GM20431 (cell line): Measurements from ENCODE around the gene TSGA10.
"Not testable (repeated sequence)": the region's sequence is repeated elsewhere in the genome, so short reads cannot be mapped to it uniquely, and the experiment has no call there.

Experiments used
- in situ Hi-C: fragments of 300-500 bp; cut with MseI, MboI; formaldehyde crosslinking; loops from one replicate; pipeline ENCODE4 v1.15.0; 2020; ENCODE audit warnings: low sequenced_read_pairs; ENCODE audit not compliant: unreplicated experiment

The TSGA10 gene

DNA sequence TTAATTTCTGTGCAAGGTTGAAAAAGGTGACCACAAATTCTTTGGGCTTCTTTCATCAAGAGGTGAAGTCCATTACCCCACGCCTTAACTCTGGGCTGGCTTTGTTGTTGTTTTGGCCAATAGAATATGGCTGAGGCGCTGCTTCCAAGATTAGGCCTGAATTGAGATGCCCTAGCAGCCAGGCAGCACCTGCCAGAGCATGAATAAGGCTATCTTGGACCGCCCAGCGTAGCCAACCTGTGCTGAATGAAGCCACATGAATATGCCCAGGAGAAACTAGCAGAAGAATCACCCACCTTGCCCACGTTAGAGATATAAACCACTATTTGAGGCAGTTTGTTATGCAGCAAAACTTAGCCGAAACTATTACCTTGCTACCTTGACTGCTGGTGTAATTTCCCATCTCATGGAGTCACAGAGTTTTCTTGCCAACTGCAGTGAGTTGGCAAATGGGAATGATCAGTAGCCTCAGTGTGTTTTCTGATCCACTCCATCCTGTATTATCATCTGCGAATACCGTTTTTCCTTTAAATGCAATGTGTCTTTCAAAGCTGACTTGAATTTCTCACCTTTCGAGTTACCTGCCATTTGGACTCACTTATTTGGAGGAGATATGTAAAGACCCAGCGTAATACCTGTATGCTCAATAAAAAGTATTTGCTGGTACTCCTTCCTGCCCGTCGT is 679 bp downstream of the TSGA10 start:
- in situ Hi-C loops = no loop called here

GRCh38 chr2:99152199-99152895 is 2.4 kb downstream of the TSGA10 start:
- in situ Hi-C loops = no loop called here

GRCh38 chr2:99150706-99151105 is 4.0 kb downstream of the TSGA10 start:
- in situ Hi-C loops = no loop called here

- in situ Hi-C loops = no loop called here
Measured at GRCh38 chr2:99141110-99142108, 13.3 kb downstream of the TSGA10 start, which contains the start of gene C2orf15. C2orf15 (plus strand) TSS chr2:99141707; CDS start chr2:99150559, 8,852 bp downstream.

DNA sequence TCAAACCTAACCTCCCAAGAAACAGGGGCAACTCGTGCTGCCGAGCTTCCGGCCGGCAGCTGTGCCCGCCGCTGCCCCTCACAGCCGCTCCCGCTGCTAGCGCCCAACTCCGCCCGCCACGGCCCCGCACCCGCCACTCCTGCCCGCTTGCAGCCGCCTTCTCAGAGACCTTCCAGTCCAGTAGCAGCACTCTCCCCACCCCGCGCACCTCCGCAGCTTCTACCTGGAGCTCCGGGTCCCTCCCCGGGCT is 14.0 kb downstream of the TSGA10 start:
- in situ Hi-C loops = no loop called here

- in situ Hi-C loops = no loop called here
Measured at GRCh38 chr2:99140056-99140859, 14.5 kb downstream of the TSGA10 start.

DNA sequence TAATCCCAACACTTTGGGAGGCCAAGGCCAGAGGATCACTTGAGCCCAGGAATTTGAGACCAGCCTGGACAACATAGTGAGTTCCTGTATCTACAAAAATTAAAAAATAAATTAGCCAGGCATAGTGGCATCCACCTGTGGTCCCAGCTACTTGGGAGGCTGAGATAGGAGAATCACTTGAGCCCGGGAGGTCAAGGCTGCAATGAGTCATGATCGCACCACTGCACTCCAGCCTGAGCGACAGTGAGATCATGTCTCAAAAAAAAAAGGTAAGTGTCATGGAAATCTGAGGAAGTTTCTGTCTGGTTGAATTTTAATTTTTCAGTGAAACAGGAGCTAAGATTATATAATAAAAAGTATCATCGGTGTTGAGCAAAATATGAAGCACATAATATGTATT is 15.7 kb downstream of the TSGA10 start:
- in situ Hi-C loops = no loop called here

DNA sequence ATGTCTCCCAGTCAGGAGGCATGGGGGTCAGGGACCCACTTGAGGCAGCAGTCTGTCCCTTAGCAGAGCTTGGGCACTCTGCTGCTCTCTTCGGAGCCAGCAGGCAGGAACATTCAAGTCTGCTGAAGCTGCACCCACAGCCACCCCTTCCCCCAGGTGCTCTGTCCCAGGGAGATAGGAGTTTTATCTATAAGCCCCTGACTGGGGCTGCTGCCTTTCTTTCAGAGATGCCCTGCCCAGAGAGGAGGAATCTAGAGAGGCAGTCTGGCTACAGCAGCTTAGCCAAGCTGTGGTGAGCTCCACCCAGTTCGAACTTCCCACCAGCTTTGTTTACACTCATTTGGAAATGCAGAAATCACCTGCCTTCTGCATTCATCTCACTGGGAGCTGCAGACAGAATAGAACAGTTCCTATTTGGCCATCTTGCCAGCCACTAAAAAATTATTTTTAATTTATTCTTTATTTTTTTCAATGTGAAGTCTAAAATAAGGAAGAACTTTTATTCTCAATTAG is 19.6 kb downstream of the TSGA10 start:
- in situ Hi-C loops = not testable (repeated sequence)

DNA sequence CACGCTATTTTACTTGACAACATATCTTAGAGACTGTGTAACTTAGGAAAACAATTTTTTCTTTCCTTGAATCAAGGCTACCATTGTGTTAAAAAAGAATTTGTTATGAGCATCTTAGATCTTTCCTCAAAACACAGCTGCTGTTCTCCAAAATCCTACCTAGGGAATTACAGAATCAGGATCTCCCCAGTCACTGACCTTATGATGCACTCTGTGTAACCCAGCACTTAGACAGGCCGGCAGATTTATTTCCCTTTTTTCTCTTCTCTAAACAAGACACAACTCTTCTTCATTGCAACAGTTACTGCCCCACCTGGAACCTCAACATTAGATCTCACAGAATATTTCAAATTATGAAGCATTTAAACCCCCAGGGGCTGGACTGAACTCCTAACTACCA is 26.8 kb downstream of the TSGA10 start:
- in situ Hi-C loops = no loop called here

GRCh38 chr2:99112617-99113016 is 42.1 kb downstream of the TSGA10 start:
- in situ Hi-C loops = no loop called here

GRCh38 chr2:99111945-99112344 is 42.8 kb downstream of the TSGA10 start:
- in situ Hi-C loops = no loop called here

DNA sequence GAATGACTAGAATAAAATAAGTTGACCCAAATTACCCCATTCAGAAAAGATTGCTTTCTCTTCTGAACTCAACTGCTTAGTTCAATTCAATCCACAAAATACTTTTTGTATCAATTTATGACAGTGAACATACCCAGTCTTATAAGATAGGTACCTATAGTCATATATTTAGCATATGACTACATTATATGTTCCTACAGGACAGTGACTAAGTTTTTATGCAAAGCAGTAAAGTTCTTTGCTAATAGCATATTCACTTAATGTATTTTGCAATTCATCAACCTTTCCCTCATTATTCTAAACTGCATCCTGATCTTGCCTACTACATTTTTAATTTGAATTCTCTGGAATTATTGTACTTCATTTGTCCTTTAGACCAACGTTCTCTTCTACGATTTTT is 43.5 kb downstream of the TSGA10 start:
- in situ Hi-C loops = no loop called here

GRCh38 chr2:99106913-99107312 is 47.8 kb downstream of the TSGA10 start:
- in situ Hi-C loops = no loop called here

DNA sequence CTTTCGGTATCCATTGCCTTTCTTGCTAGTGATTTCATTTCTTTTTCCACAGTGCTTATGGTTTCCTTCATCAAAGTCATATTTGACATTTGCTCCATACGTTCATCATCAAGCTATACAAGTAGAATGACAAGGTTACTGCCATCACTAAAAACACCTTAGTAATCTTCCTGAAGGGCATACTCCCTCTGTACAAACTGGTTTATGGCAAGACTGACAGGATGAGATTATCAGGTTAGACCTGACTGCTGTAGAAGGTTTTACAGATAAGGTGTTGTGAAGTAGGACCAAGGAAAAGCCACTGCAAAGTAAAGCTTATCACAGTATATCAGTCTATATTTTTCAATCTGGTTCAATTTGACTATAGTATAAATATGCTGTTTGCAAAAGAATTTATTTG is 50.7 kb downstream of the TSGA10 start:
- in situ Hi-C loops = no loop called here

DNA sequence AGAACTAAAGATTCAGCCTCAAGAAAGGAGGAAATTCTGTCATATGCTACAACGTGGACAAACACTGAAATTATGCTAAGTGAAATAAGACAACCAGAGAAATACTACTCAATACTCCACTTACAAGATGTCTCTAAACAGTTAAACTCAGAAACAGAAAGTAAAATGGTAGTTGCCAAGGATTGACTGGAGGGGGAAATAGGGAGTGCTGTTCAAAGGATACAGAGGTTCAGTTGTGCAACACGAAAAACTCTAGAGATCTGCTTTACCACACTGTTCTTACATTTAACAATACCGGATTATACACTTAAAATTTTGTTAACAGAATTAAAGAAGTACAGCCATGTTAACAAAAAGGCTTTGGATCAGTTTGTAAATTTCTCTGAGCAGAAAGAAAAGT is 53.0 kb downstream of the TSGA10 start:
- in situ Hi-C loops = no loop called here

GRCh38 chr2:99096728-99097127 is 58.0 kb downstream of the TSGA10 start:
- in situ Hi-C loops = no loop called here

- in situ Hi-C loops = no loop called here
Measured at GRCh38 chr2:99088017-99088416, 66.7 kb downstream of the TSGA10 start.

- in situ Hi-C loops = no loop called here
Measured at GRCh38 chr2:99086385-99086784, 68.4 kb downstream of the TSGA10 start.

DNA sequence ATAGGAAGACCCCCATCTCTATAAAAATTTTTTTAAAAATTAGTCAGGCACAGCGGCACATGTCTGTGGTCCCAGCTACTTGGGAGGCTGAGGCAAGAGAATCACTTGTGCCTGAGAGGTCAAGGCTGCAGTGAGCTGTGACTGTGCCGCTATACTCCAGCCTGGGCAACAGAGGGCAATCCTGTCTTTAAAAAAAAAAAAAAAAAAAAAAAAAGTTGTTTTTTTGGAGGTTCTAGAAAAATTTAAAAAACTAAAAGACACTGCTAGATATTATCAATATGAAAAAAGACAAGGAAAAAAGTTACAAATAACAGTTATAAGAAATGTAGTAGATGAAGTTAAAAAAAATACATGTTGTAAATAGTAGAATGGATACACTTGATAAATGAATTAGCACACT is 69.3 kb downstream of the TSGA10 start:
- in situ Hi-C loops = no loop called here

GRCh38 chr2:99084256-99084655 is 70.5 kb downstream of the TSGA10 start:
- in situ Hi-C loops = no loop called here
